Epithelial cell of esophagus (primary cell): ENCODE measurements around the gene IVD.

Source experiments
- DNase-seq: peaks from one replicate; pipeline ENCODE4 v3.0.0; 2010; ENCODE audit warnings: low read depth
- H3K4me3 ChIP-seq: 2 replicates; pipeline ENCODE4 v1.5.1; 2011; ENCODE audit warnings: mild to moderate bottlenecking, low read length, control low read depth
- CTCF ChIP-seq: IDR thresholded peaks from 2 replicates; pipeline ENCODE4 v1.5.1; 2011; ENCODE audit warnings: low read depth, mild to moderate bottlenecking, low read length, control low read depth, inconsistent platforms; ENCODE audit not compliant: insufficient read depth; ENCODE audit errors: missing control alignments

The IVD gene

GRCh38 chr15:40399370-40399769 is 6.2 kb upstream of the IVD start:
- H3K4me3 ChIP-seq = no peak overlapping the region
- TF ChIP-seq CTCF = no peak
- DNase-seq = no peak

DNA sequence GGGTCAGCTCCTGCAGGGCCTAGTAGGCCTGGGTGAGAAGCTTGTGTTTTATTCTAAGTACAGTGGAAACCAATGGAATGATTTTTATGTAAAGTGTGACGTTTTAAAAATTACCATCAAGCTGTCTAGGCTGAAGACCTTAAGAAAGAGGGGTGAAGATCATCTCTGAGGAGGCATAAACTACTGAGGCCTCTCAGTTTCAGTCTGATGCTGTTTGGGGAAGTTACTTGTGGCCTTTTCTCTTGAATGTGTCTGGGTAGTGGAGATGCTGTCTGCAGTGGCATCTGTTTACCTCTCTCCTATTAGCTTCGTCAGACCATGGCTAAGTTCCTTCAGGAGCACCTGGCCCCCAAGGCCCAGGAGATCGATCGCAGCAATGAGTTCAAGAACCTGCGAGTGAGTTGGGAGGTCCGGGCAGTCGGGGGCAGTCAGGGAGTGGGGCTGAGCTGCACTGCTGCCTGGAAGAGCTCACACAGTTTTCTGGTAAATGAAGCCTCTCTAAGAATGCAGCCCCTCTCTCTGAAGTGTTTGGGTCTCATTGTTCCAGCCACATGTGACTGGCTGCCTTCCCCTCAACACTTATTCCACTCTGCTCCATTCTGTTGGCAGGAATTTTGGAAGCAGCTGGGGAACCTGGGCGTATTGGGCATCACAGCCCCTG is 1.9 kb downstream of the IVD start:
- TF ChIP-seq CTCF = no peak
- DNase-seq = no peak
- H3K4me3 ChIP-seq = no peak overlapping the region

- no peak for DNase-seq
- TF ChIP-seq CTCF = no peak
- H3K4me3 ChIP-seq = no peak overlapping the region
Observed at GRCh38 chr15:40409366-40409765, 3.8 kb downstream of the IVD start.

- no peak overlapping the region for H3K4me3 ChIP-seq
- DNase-seq = no peak
- no peak for TF ChIP-seq CTCF
Observed at GRCh38 chr15:40410476-40410875, 4.9 kb downstream of the IVD start.

DNA sequence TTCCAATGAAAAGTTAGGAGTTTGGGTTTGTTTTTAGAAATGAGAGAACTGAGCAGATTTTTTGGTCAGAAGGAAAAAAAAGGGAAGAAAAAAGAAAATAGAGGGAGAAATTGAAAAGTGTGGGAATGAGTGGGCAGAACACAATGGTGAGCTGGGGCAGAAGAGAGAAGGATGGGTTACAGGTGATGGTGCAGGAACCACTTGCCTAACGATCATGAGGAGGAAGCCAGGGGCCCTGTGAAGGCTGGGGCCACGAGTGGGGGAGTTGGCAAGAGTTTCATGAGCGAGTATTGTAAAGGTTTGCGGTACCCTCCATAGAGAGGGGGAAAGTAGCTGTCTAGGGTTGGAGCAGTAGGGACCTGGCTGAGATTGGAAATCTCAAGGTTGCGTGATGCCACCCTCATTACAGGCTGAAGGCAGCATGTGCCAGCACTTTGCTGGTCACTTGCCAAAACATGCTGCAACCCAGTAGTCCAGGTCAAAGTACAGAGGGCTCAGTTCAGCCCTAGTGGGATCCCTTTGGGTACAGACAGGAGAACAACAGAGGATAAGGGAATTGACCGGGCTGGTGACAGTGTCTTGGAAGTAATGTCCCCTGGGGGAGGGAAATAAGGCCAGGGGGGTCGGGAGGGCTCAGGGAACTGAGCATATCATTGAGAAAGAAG is 6.6 kb downstream of the IVD start:
- no peak for TF ChIP-seq CTCF
- no peak for DNase-seq
- H3K4me3 ChIP-seq = no peak overlapping the region

- DNase-seq = no peak
- no peak for TF ChIP-seq CTCF
- no peak overlapping the region for H3K4me3 ChIP-seq
Observed at GRCh38 chr15:40413036-40413435, 7.4 kb downstream of the IVD start.

DNA sequence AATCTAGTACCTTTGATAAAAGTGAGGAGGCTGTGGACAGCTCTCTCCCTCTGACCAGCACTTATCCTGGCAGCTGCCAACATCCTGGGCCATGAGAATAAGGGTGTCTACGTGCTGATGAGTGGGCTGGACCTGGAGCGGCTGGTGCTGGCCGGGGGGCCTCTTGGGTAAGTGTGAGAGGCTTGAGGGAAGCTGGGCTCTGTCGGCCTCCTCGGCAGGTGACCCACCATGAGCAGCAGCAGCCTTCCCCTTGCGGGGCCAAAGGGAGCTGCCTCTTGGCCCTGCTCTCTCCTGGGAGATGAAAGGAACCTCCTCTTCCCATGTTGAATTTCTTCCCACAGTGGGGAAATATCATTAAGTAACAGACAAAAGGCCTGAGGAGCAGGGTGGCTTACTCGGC is 9.2 kb downstream of the IVD start:
- TF ChIP-seq CTCF = no peak
- DNase-seq = no peak
- no peak overlapping the region for H3K4me3 ChIP-seq
